Measurements from ENCODE around the gene ALMS1. TPM values are rescaled to one million over a fixed set of nuclear protein-coding genes. Genes with fewer than 3 reads are reported as not detected.

The ALMS1 gene
- total and polyA plus RNA-seq, 3 experiments from 2014 or later, result 4.1 to 20.1 (median 18.8) TPM

GRCh38 chr2:73652348-73652747 is 266.7 kb downstream of the ALMS1 start:
- Histone ChIP-seq H3K27me3 (ENCODE audit: insufficient read depth, low read length, poor library complexity, severe bottlenecking) (no peaks in the 10 kb centered on the region), H3K9me3 (ENCODE audit: low read length) (no peaks in the 10 kb centered on the region), H3K4me3 (ENCODE audit: low read length) (no peak overlapping the region), H3K27ac (ENCODE audit: low read depth, low read length) (no peak overlapping the region), H3K4me1 (ENCODE audit: insufficient read depth, low read length) (no peaks in the 10 kb centered on the region), H3K36me3 (ENCODE audit: insufficient read depth, low read length) (no peaks in the 10 kb centered on the region)
- DNase-seq, result no peak
- no peak overlapping the region for H3K4me3 Mint-ChIP-seq
- H3K4me1 Mint-ChIP-seq, result no peaks in the 10 kb centered on the region
- H3K9me3 Mint-ChIP-seq, result peaks cover 0 to 3% (median 1%) of the 10 kb centered on the region in 5 donors
- CTCF ChIA-PET, result no interaction called here
- peaks cover 0 to 11% of the 10 kb centered on the region in 2 donors for H3K27me3 Mint-ChIP-seq
- POLR2A ChIA-PET, result no interaction called here
- no peak overlapping the region for H3K27ac Mint-ChIP-seq
- peaks cover 0 to 4% (median 0%) of the 10 kb centered on the region in 3 donors for H3K36me3 Mint-ChIP-seq

DNA sequence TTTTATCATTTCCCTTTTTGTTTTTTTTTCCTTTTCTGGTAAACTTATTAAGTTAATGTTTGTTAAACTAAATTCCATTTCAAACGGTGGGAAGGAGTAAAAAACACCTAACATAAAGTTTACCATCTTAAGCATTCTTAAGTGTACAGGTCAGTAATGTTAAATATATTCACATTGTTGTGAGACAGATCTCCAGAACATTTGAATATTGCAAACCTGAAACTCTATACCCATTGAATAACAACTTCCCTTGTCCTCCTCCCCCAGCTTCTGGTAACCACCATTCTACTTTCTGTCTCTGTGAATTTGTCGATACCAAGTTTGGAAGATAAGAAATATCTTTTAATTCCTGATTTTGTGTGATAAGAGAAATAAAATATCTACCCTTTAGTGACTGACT is 268.5 kb downstream of the ALMS1 start:
- Mint-ChIP-seq H3K36me3 (no peaks in the 10 kb centered on the region), H3K27me3 (peaks cover 0 to 26% of the 10 kb centered on the region in 2 donors), H3K9me3 (peaks cover 2 to 4% (median 3%) of the 10 kb centered on the region in 5 donors), H3K4me3 (no peak overlapping the region), H3K4me1 (no peaks in the 10 kb centered on the region), H3K27ac (no peak overlapping the region)
- H3K4me1 ChIP-seq (ENCODE audit: insufficient read depth, low read length), result no peaks in the 10 kb centered on the region
- H3K27me3 ChIP-seq (ENCODE audit: insufficient read depth, low read length, poor library complexity, severe bottlenecking), result no peaks in the 10 kb centered on the region
- H3K4me3 ChIP-seq (ENCODE audit: low read length), result no peak overlapping the region
- H3K36me3 ChIP-seq (ENCODE audit: insufficient read depth, low read length), result no peaks in the 10 kb centered on the region
- CTCF ChIA-PET, result no interaction called here
- DNase-seq, result no peak
- POLR2A ChIA-PET, result no interaction called here
- no peak overlapping the region for H3K27ac ChIP-seq (ENCODE audit: low read depth, low read length)
- H3K9me3 ChIP-seq (ENCODE audit: low read length), result no peaks in the 10 kb centered on the region

Other genes starting within 250 kb of the ALMS1 start
- not detected for gene NOTO, start 183.3 kb upstream of the ALMS1 start, total RNA-seq
- not detected for gene NOTO, start 183.3 kb upstream of the ALMS1 start, polyA plus RNA-seq
- 10 to 100 TPM; 41.2 to 42.8 TPM for gene SMYD5, start 171.6 kb upstream of the ALMS1 start, total RNA-seq
- gene SMYD5, start 171.6 kb upstream of the ALMS1 start, polyA plus RNA-seq, result 21.5 TPM
- gene PRADC1, start 152.6 kb upstream of the ALMS1 start, total RNA-seq, result 10 to 100 TPM; 21.1 to 24.9 TPM
- 27.2 TPM for gene PRADC1, start 152.6 kb upstream of the ALMS1 start, polyA plus RNA-seq
- gene CCT7, start 151.5 kb upstream of the ALMS1 start, total RNA-seq, result 100 to 1,000 TPM; 750 to 758 TPM
- 263 TPM for gene CCT7, start 151.5 kb upstream of the ALMS1 start, polyA plus RNA-seq
- 10 to 100 TPM; 25.3 to 25.6 TPM for gene FBXO41, start 101.4 kb upstream of the ALMS1 start, total RNA-seq
- 2.4 TPM for gene FBXO41, start 101.4 kb upstream of the ALMS1 start, polyA plus RNA-seq
- under 1 TPM; 0.31 to 0.55 TPM for gene EGR4, start 92.3 kb upstream of the ALMS1 start, total RNA-seq
- gene EGR4, start 92.3 kb upstream of the ALMS1 start, polyA plus RNA-seq, result not detected

All from CD8-positive, alpha-beta memory T cell (primary cell).